Measurements from ENCODE around the gene CHSY3. TPM values are rescaled to one million over a fixed set of nuclear protein-coding genes. Genes with fewer than 3 reads are reported as not detected.
"Not testable (repeated sequence)": the region's sequence is repeated elsewhere in the genome, so short reads cannot be mapped to it uniquely, and the experiment has no call there.

CHSY3 gene
- total RNA-seq, 8 experiments from 2014 or later: 0.42 to 6.8 (median 1.8) TPM

DNA sequence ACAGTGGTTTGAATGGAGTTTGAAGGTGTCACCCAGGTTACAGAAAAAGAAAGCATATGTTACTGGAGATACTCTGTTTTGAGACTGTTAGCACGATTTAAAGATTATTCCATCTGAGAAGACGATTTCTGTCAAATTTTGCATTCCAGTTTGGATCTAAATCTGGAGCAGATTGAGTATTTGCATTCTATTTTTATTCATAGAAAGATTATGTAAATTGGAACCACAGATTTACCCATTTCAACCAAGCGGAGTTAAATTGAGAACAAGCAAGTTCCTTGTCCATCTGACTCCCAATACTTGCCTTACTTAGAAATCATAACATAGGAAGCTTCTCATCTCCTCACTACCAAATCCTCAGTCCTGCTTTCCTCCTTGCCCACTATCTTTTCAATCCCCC is 255.7 kb downstream of the CHSY3 start:
- peaks cover 0 to 11% of the 10 kb centered on the region in 2 donors for H3K4me1 ChIP-seq (replicated peaks in 1 of 2)
- H3K27ac ChIP-seq: no peak overlapping the region
- WGBS, 10 experiments: 13 to 100% (median 49%) methylated on average over 1 to 3 of the region's 3 CpGs; no CpG with 5 or more reads in 3 of the 10 experiments
- H3K4me3 ChIP-seq: no peak overlapping the region
- in situ Hi-C loops (cut with MboI; ENCODE audit: low pct_unique_long_range_greater_than_20kb in 2 of 9, low sequenced_read_pairs in 9 of 9, unreplicated experiment in 9 of 9): no loop called here
- ATAC-seq (replicated peaks in 6 of 8): peak in 1 of 8 experiments; percentile 41

DNA sequence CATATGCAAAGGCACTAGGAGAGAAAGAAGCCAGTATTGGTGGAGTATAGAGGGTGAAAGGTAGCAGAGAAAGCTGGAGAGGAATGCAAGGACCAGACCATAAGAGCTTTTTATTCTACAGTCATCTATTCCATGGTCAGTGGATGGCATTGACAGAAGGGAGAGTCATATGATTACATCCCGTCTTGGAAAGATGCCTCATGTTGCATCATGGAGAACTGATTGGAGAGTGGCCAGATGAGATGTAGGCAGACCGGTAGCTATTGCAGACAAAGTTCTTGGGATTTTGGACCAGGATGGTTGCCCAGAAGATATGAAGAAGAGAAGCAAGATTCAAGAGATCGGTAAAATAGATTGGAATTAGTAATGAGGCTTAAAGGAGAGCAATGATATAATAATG is 260.7 kb downstream of the CHSY3 start:
- H3K4me3 ChIP-seq: no peak overlapping the region
- peaks cover 0 to 3% of the 10 kb centered on the region in 2 donors for H3K4me1 ChIP-seq (replicated peaks in 1 of 2)
- in situ Hi-C loops (cut with MboI; ENCODE audit: low pct_unique_long_range_greater_than_20kb in 2 of 9, low sequenced_read_pairs in 9 of 9, unreplicated experiment in 9 of 9): no loop called here
- no peak overlapping the region for H3K27ac ChIP-seq
- no peak for ATAC-seq (replicated peaks in 6 of 8)
- WGBS, 10 experiments: 72 to 100% (median 87%) methylated on average over 1 to 3 of the region's 3 CpGs

DNA sequence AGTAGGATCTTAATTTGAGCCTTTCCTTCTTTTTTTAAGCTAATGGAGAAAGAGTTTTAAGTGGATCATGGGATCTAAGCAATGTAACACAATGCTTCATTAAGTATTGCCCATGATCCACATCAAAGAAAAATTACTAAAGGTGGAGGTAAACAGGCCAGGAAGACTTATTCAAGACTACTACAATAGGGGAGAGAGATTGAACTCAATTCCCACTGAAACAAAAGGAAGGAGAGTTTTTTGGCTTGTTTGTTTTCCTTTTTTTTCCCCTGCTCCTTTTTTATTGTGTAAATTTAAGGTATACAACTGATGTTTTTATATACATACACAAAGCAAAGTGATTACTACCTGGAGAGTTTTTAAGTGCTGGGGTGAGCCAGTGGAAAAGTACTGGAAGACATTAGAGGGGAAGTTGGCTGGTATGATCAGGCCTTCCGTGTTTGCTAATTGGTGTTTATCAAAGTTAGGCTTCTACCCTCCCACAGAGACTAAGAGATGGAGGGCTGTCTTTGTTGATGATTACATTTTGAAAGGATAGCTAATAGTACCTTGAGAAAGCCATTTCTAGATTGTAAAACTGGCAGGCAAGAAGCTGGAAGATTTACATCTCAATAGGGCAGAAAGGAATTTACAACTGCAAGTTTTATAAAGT is 262.7 kb downstream of the CHSY3 start:
- 0 to 43% (median 0%) methylated on average over 1 of the region's 1 CpG; no CpG with 5 or more reads in 3 of the 10 experiments for WGBS, 10 experiments
- H3K27ac ChIP-seq: no peak overlapping the region
- H3K4me1 ChIP-seq (replicated peaks in 1 of 2): peaks cover 0 to 3% of the 10 kb centered on the region in 2 donors
- in situ Hi-C loops (cut with MboI; ENCODE audit: low pct_unique_long_range_greater_than_20kb in 2 of 9, low sequenced_read_pairs in 9 of 9, unreplicated experiment in 9 of 9): no loop called here
- no peak for ATAC-seq (replicated peaks in 6 of 8)
- no peak overlapping the region for H3K4me3 ChIP-seq

GRCh38 chr5:130168211-130168610 is 263.9 kb downstream of the CHSY3 start:
- peak in 7 of 8 experiments; percentile 35 to 99 (median 89) for ATAC-seq (replicated peaks in 6 of 8)
- no peak overlapping the region for H3K27ac ChIP-seq
- in situ Hi-C loops (cut with MboI; ENCODE audit: low pct_unique_long_range_greater_than_20kb in 2 of 9, low sequenced_read_pairs in 9 of 9, unreplicated experiment in 9 of 9): no loop called here
- 20 to 80% (median 49%) methylated on average over 1 to 4 of the region's 4 CpGs; no CpG with 5 or more reads in 3 of the 10 experiments for WGBS, 10 experiments
- H3K4me3 ChIP-seq: no peak overlapping the region
- H3K4me1 ChIP-seq (replicated peaks in 1 of 2): peaks cover 0 to 3% of the 10 kb centered on the region in 2 donors

GRCh38 chr5:130171699-130172098 is 267.4 kb downstream of the CHSY3 start:
- Histone ChIP-seq H3K4me3 (no peak overlapping the region), H3K4me1 (replicated peaks in 1 of 2) (peaks cover 0 to 3% of the 10 kb centered on the region in 2 donors), H3K27ac (no peak overlapping the region)
- in situ Hi-C loops (cut with MboI; ENCODE audit: low pct_unique_long_range_greater_than_20kb in 2 of 9, low sequenced_read_pairs in 9 of 9, unreplicated experiment in 9 of 9): no loop called here
- no peak for ATAC-seq (replicated peaks in 6 of 8)

- in situ Hi-C loops (cut with MboI; ENCODE audit: low pct_unique_long_range_greater_than_20kb in 2 of 9, low sequenced_read_pairs in 9 of 9, unreplicated experiment in 9 of 9): no loop called here
- no peak for ATAC-seq (replicated peaks in 6 of 8)
- no peaks in the 10 kb centered on the region for H3K4me1 ChIP-seq (replicated peaks in 1 of 2)
- H3K4me3 ChIP-seq: no peak overlapping the region
- no peak overlapping the region for H3K27ac ChIP-seq
- 53 to 100% (median 90%) methylated on average over 3 to 7 of the region's 7 CpGs for WGBS, 10 experiments
These were observed 278.9 kb downstream of the CHSY3 start for GRCh38 chr5:130183115-130183514.

- 0 to 100% (median 83%) methylated on average over 1 to 4 of the region's 4 CpGs; no CpG with 5 or more reads in 3 of the 10 experiments for WGBS, 10 experiments
- ATAC-seq (replicated peaks in 6 of 8): no peak
- no peak overlapping the region for H3K27ac ChIP-seq
- in situ Hi-C loops (cut with MboI; ENCODE audit: low pct_unique_long_range_greater_than_20kb in 2 of 9, low sequenced_read_pairs in 9 of 9, unreplicated experiment in 9 of 9): no loop called here
- no peak overlapping the region for H3K4me3 ChIP-seq
- H3K4me1 ChIP-seq (replicated peaks in 1 of 2): no peaks in the 10 kb centered on the region
These were observed 285.7 kb downstream of the CHSY3 start for GRCh38 chr5:130189961-130190360.

GRCh38 chr5:130198927-130199326 is 294.7 kb downstream of the CHSY3 start:
- no peak overlapping the region for H3K4me3 ChIP-seq
- in situ Hi-C loops (cut with MboI; ENCODE audit: low pct_unique_long_range_greater_than_20kb in 2 of 9, low sequenced_read_pairs in 9 of 9, unreplicated experiment in 9 of 9): no loop called here
- ATAC-seq (replicated peaks in 6 of 8): peak in 3 of 8 experiments; percentile 53 to 81 (median 55)
- H3K4me1 ChIP-seq (replicated peaks in 1 of 2): no peaks in the 10 kb centered on the region
- WGBS, 10 experiments: 20 to 94% (median 41%) methylated on average over 1 to 3 of the region's 3 CpGs; no CpG with 5 or more reads in 3 of the 10 experiments
- no peak overlapping the region for H3K27ac ChIP-seq

DNA sequence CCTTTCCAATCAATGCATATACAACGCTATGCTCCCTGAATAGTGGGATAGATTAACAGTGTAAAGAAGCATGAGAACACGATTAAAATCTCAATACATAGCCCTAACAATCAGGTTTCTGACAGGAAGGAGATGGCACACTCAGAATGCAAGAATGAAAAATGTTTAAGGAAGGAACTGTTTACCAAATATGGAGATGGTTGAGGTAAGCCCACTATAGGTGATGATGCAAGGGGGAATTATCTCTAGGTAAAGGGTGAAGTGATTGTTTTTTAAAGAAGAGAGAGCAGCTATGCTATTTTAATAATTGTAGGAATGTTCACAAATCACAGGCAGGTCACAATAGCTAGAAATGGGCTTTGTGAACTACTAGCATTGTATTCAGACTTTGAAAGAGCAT is 302.4 kb downstream of the CHSY3 start:
- Histone ChIP-seq H3K4me3 (no peak overlapping the region), H3K27ac (no peak overlapping the region), H3K4me1 (replicated peaks in 1 of 2) (no peaks in the 10 kb centered on the region)
- ATAC-seq (replicated peaks in 6 of 8): no peak
- in situ Hi-C loops (cut with MboI; ENCODE audit: low pct_unique_long_range_greater_than_20kb in 2 of 9, low sequenced_read_pairs in 9 of 9, unreplicated experiment in 9 of 9): no loop called here
- WGBS, 10 experiments: 0 to 92% (median 47%) methylated on average over 1 to 2 of the region's 2 CpGs

GRCh38 chr5:130213607-130214006 is 309.3 kb downstream of the CHSY3 start:
- Histone ChIP-seq H3K4me1 (replicated peaks in 1 of 2) (peaks cover 0 to 3% of the 10 kb centered on the region in 2 donors), H3K4me3 (no peak overlapping the region), H3K27ac (no peak overlapping the region)
- 0 to 100% (median 76%) methylated on average over 1 to 2 of the region's 3 CpGs; no CpG with 5 or more reads in 5 of the 10 experiments for WGBS, 10 experiments
- in situ Hi-C loops (cut with MboI; ENCODE audit: low pct_unique_long_range_greater_than_20kb in 2 of 9, low sequenced_read_pairs in 9 of 9, unreplicated experiment in 9 of 9): no loop called here
- no peak for ATAC-seq (replicated peaks in 6 of 8)

DNA sequence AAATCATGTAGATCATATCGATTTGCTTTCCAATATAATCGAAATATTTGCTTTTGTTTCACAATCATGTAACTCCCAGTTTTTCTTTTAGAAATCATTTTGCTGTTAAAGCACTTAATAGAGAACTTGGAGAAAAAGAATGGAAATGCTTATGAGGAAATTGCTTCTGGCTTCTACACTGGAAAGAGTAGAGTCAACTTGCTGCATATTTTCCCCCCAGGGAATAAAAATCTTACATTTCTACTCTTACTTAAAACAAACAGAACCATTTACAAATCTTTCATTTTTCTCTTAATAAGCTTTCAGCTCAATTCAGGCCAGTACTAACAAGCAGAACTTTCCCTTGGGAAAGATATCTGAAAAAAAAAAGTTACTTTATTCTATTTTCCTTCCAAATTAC is 312.0 kb downstream of the CHSY3 start:
- Histone ChIP-seq H3K4me1 (replicated peaks in 1 of 2) (peaks cover 0 to 3% of the 10 kb centered on the region in 2 donors), H3K27ac (no peak overlapping the region), H3K4me3 (no peak overlapping the region)
- no peak for ATAC-seq (replicated peaks in 6 of 8)
- WGBS, 10 experiments: 5 to 95% (median 69%) methylated on average over 2 of the region's 2 CpGs; no CpG with 5 or more reads in 1 of the 10 experiments
- in situ Hi-C loops (cut with MboI; ENCODE audit: low pct_unique_long_range_greater_than_20kb in 2 of 9, low sequenced_read_pairs in 9 of 9, unreplicated experiment in 9 of 9): no loop called here

GRCh38 chr5:130222573-130222972 is 318.3 kb downstream of the CHSY3 start:
- in situ Hi-C loops (cut with MboI; ENCODE audit: low pct_unique_long_range_greater_than_20kb in 2 of 9, low sequenced_read_pairs in 9 of 9, unreplicated experiment in 9 of 9): no loop called here
- H3K27ac ChIP-seq: no peak overlapping the region
- no peaks in the 10 kb centered on the region for H3K4me1 ChIP-seq (replicated peaks in 1 of 2)
- ATAC-seq (replicated peaks in 6 of 8): peak in 3 of 8 experiments; percentile 80 to 90 (median 85)
- no peak overlapping the region for H3K4me3 ChIP-seq

DNA sequence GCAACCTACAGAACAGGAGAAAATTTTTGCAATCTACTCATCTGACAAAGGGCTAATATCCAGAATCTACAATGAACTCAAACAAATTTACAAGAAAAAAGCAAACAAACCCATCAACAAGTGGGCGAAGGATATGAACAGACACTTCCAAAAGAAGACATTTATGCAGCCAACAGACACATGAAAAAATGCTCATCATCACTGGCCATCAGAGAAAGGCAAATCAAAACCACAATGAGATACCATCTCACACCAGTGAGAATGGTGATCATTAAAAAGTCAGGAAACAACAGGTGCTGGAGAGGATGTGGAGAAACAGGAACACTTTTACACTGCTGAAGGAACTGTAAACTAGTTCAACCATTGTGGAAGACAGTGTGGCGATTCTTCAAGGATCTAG is 322.3 kb downstream of the CHSY3 start:
- WGBS, 10 experiments: 57 to 100% (median 90%) methylated on average over 1 to 2 of the region's 2 CpGs; no CpG with 5 or more reads in 3 of the 10 experiments
- H3K4me3 ChIP-seq; H3K4me1 ChIP-seq (replicated peaks in 1 of 2); H3K27ac ChIP-seq; ATAC-seq (replicated peaks in 6 of 8); in situ Hi-C loops (cut with MboI; ENCODE audit: low pct_unique_long_range_greater_than_20kb in 2 of 9, low sequenced_read_pairs in 9 of 9, unreplicated experiment in 9 of 9): not testable (repeated sequence)

GRCh38 chr5:130227699-130228098 is 323.4 kb downstream of the CHSY3 start:
- in situ Hi-C loops (cut with MboI; ENCODE audit: low pct_unique_long_range_greater_than_20kb in 2 of 9, low sequenced_read_pairs in 9 of 9, unreplicated experiment in 9 of 9): no loop called here
- peak overlapping the region in 1 of 5 donors; percentile 8 for H3K4me3 ChIP-seq
- ATAC-seq (replicated peaks in 6 of 8): no peak
- no peaks in the 10 kb centered on the region for H3K4me1 ChIP-seq (replicated peaks in 1 of 2)
- no peak overlapping the region for H3K27ac ChIP-seq
- 33 to 68% (median 55%) methylated on average over 3 to 4 of the region's 4 CpGs; no CpG with 5 or more reads in 3 of the 10 experiments for WGBS, 10 experiments

Measured in motor neuron (in vitro differentiated cells).